ENCODE measurements around the gene DENND11.
A peak's percentile ranks its signal among the peaks of the same experiment; 100 is the strongest.

Gene DENND11

GRCh38 chr7:141679014-141679413, 23.0 kb downstream of the DENND11 start:
- no peak for DNase-seq (ENCODE audit: low read depth)

DNA sequence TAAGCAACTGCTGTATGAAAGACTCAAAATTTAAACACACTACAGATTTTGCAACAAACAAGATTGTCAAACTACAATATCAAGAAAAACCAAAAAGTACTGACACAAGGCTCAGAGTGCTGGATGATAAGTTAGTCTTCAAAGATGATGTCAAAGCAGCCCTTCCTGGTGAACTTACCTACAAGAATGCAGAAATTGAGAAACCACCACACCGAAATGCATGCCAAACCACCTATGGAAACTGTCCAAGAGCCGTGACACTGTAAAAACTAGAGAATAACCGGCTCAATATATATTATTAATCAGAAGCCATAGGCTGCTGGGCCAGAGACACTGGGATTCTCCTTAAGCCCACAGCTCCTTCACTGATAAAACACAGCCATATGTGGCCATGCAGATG, 25.3 kb downstream of the DENND11 start:
- DNase-seq (ENCODE audit: low read depth) = no peak

GRCh38 chr7:141675436-141676215, 26.3 kb downstream of the DENND11 start:
- DNase-seq (ENCODE audit: low read depth) = no peak

GRCh38 chr7:141674702-141675101, 27.3 kb downstream of the DENND11 start:
- no peak for DNase-seq (ENCODE audit: low read depth)

- DNase-seq (ENCODE audit: low read depth) = no peak
Observed at GRCh38 chr7:141674171-141674671, 27.7 kb downstream of the DENND11 start.

DNA sequence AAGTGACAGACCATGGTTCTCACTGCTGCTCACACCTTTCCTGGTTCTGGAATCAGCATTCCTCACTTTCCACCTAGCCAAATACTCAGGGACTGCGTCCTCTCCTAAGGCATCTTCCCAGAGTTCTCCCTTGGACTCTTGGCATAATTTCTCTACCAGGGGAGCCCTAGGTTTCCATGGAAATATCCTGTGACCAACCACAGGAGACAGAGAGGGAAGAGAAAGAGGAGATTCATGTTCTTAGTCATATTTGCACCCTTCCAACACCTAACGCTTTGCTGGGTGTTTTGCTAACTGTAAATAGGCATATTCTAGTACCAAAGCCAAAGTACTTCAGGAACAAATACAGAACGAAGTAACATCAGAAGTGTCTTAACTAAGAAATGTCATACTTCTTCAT, 28.6 kb downstream of the DENND11 start:
- no peak for DNase-seq (ENCODE audit: low read depth)

GRCh38 chr7:141671705-141672496, 30.1 kb downstream of the DENND11 start:
- DNase-seq (ENCODE audit: low read depth) = no peak

DNA sequence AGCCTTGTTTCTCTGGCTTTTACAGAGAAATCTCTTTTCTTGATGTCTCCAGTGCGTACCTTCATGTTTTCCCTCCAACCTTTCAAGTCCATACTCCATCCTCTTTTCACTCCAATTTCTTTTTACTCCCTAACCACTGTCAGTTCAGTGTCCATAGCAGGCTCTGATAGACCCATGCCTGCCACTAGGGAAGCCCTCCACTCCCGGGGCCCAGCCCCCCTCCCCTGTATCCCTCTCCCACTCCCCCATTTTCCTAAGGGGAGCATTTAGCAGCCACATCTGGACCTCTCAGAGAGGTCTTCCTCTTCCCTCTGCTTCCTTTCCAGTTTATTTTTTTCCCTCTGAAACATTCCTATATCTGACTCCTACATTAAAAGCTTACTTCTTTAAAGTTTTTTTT, 33.1 kb downstream of the DENND11 start:
- DNase-seq (ENCODE audit: low read depth) = no peak

- no peak for DNase-seq (ENCODE audit: low read depth)
Observed at GRCh38 chr7:141666071-141666470, 35.9 kb downstream of the DENND11 start.

DNA sequence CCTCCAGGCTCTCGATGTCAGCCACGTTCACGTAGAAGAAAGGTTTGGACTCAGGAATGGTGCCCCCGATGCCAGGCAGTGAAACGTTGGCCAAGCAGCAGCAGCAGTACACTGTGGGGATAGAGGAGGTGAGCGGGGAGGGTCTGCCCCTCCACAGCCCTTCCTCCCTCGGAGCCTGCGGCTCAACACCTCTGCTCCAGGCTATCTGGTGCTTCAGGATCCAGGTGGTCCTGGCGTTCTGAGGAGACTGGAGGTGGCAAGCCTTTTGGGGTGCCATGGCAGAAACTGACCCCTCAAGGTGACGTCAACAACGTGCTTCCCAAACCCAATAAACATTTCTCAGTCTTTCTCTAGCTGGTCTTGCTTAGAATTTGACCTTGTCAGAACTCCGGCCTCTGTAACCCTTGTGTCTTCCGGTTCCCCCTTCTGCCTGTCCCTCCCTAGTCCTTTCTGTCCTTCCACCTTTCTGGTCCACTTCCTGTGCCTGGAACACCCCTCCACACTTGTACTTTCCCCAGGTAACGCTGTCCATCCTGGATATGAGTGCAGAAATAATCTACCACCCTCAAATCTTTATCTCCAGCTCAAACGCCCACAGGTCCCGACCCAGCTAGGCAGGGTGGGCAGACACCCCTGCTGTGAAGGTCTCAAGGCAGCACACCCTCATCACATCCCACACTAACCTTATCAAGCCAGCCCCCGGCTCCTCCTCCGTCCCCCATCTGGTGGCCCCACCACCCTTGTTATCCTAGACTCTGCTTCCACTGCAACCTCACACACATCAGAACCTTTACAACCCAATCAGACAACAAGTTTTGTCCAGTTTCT, 36.5 kb downstream of the DENND11 start:
- no peak for DNase-seq (ENCODE audit: low read depth)

GRCh38 chr7:141664450-141664849, 37.5 kb downstream of the DENND11 start:
- DNase-seq (ENCODE audit: low read depth) = no peak

GRCh38 chr7:141663081-141663849, 38.7 kb downstream of the DENND11 start:
- DNase-seq (ENCODE audit: low read depth) = no peak

DNA sequence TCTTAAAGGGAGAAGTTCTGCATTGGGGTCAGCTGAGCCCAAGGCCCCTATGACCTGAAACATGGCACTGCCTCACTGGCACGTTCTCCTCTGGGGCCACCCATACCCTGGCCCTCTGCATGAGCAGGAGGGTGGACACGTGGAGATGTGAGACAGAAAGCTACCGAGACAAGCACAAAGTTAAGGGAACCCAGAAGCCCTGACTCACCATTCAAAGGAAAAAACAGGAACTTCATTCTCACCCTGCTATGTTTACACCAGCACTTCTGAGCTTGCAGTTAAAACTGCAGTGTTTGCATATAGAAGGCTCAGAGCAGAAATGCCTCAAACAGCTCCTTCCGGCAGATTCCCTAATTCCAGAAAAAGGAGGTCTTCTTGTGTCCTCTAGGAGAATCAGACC, 41.7 kb downstream of the DENND11 start:
- DNase-seq (ENCODE audit: low read depth) = no peak

DNA sequence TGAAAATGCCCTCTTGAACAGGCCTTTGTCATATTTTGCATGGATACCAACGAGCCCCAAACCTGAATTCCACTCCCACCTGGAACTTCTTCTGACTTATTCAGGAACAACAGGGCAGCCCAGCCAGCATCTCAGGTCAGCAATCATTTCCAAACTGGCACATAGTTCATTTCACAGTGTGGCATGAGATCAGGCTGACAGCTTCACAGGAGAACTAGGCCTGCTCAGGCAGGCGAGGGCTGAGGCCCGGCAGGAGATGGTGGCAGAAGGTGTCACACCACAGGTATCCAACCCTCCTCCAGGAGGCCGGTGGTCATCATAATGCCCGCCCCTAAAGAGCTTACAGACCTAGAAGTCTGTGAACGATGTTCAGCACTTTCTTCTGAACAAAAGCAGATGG, 42.5 kb downstream of the DENND11 start:
- no peak for DNase-seq (ENCODE audit: low read depth)

DNA sequence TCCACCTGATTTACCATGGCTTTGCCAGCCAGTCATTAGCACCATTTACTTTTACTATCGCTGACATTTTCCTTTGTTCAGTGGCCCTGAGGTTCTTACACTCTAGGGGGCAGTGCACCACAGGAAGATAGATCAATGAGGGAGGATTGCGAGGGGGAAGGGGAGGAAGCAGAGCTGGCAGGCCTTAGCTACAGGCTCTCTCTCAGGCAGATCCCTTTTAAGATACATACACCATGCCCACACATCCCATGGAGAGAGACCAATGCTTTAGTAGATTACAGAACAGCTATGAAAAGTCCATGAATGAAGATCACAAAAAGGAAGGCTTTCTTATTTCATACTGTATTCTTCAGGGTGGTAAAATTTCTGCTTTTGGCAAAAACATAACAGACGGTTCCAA, 47.4 kb downstream of the DENND11 start:
- DNase-seq (ENCODE audit: low read depth) = peak; percentile 32

DNA sequence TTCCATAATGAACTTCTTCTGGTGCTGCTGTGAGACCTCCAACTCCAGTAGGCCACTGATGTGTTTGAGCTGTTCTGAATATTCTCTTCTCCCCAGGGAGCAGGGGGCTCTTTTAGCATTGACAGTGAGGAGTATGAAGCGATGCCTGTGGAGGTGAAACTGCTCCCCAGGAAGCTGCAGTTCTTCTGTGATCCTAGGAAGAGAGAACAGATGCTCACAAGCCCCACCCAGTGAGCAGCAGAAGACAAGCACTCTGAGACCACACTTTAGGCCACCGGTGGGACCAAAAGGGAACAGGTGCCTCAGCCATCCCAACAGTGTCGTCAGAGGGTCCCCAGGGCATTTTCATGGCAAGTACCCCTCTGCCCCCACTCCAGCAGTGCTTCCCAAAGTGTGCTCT, 49.3 kb downstream of the DENND11 start:
- no peak for DNase-seq (ENCODE audit: low read depth)
